Activated T-cell treated with anti-CD3 and anti-CD28 coated beads for 1 hour (primary cell): Measurements from ENCODE around the gene NTM.

Experiments used
- DNase-seq: peaks from one replicate; pipeline ENCODE4 v3.0.0-alpha.2; 2020; ENCODE audit warnings: low read depth

The NTM gene

DNA sequence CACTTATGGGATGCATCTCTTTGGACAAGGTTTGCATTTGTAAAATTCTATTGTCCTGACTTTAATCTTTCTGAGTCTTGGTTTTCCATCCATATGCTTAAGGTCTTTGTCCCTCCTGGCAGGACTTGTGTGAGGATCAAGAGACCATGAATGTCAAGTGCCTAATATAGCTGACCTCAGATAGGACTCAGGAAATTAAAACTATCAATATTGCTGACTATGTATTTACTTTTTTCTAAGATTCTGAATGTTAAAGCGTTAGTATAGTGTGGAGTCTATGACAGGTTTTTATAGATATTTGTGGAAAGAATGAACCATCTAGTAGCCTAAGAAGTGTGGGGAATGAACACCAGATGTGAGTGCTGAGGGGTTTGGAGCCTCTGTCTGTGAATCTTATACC lies 637.8 kb downstream of the NTM start:
- no peak for DNase-seq

DNA sequence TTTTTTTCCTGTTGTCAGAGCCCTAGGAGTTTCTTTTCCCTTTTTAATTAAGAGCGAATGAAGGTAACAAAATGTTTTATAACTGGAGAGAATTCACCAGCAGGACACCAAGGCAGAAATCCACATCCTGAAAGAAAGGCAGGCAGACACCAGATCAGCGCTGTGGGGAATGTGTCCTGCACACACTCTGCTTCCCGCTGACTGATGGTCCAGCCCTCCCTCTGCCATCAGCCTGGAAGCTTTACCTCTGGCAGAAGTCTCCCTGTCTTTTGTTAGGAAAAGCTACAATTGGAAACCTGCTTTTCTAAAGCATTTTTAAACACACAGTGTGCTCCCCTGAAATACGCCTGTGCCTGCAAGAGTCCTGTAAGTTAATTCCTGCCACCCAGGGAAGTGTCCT lies 638.5 kb downstream of the NTM start:
- DNase-seq = no peak

DNA sequence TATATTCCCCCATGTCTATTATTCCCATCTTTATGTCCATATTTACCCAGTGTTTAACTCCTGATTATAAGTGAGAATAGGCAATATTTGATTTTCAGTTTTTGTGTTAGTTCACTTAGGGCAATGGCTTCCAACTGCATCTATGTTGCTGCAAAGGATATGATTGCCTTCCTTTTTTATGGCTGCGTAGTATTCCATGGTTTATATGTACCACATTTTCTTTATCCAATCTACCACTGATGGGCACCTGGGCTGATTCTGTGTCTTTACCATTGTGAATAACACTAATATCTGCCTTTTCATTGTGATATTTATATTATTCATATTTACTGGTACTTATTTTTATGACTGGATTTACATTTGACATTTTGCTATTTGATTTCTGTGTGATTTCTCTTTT lies 649.6 kb downstream of the NTM start:
- DNase-seq = no peak

DNA sequence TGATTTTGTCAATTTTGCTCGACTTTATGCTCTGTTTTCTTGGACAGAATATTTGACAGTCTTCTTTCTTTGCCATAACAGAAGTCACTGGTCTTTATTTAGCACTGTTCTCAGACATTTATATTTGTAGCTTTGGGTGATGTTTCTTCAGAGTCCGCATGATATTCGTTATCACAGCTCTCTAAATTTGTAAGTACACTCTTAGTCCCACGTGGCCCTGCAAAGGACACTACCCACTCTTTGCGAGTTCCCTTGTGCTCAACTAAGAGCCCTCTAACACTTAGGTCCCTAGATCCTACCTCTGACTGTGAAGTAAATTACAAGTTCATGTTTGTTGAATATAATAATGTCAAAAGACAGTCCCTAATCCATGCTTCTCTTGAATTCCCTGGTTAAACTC lies 651.9 kb downstream of the NTM start:
- DNase-seq = no peak

DNA sequence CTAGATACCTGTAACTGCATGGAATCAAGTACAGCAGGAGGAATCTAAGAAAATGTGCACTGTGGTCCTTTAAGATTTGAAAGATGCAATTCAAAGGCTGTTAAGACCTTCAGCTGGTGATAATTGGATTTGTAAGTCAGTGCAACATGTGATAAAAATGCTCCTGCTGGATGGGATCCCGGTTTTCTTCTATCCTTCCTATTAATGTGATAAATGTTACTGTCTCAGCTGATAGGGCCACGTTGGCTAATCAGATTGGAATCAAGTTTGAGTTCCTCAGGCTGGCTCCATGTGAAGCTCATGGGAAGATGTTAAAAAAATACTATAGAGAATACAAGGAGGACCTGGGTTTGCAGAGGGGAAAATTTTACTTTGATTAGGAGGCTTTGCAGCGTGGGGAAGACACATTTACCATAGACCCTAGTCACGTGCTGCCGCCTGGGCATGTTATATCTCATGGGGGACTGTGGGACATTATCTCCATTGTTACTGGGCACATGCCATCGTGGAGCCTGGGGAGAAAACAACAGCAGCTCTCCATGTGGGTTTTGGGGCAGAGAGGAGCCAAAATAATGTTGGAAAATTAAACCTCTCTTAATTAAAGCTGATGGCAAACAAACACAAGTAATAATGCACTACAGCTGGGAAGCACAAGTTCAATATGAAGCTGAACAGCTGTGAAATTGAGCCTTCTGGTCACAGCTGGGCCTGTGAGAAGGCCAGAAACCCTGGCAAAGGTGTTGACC lies 652.5 kb downstream of the NTM start:
- DNase-seq = no peak

DNA sequence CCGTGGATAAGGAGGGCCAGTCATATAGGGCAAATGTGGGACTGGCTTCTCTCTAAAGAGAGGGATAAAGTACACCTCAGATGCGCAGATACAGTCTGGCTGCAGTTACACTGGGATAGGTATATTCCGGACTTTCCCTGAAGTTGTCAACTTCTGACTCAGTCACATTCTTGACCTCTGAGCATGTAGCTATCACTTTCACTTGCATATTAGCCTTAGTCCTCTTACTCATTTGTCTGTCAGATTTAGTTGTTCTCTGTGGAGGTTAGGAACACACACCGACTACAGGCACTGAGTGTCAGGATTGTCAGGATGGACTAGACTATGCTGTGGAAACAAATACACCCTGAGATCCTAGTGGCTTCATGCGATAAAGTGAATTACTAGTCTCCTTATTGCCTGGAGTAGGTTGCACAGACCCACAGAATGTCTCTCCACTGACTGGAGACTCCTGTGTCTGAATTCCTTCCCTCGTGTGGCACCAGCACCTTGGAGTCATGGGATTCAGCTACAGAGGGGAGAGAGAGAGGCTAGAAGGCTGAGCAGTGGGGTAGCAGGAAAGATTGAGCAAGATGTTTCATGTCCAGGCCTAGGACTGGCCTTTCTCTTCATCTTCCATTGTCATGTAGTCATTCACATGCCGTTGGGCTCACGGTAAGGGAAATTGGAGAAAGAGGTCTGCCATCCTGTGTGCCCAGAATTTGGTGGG lies 654.3 kb downstream of the NTM start:
- no peak for DNase-seq

DNA sequence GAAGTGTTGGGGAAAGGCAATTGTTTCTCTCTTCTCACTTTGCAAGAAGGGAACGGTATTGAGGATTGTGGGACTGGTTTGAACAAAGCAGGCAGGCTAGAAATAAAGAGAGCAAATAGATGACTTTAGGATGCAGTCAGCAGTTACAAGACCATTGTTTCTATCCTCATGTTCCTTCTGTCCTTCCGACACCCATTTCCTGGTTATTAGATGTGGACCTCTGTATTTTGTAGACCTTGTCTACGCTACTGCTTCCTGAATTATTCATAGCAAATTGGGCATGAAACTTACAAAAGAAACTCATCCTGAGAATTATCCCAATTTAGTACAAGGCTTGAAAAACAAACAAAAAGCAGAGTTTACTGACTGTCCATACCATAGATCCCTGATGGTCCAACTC lies 656.3 kb downstream of the NTM start:
- DNase-seq = no peak

DNA sequence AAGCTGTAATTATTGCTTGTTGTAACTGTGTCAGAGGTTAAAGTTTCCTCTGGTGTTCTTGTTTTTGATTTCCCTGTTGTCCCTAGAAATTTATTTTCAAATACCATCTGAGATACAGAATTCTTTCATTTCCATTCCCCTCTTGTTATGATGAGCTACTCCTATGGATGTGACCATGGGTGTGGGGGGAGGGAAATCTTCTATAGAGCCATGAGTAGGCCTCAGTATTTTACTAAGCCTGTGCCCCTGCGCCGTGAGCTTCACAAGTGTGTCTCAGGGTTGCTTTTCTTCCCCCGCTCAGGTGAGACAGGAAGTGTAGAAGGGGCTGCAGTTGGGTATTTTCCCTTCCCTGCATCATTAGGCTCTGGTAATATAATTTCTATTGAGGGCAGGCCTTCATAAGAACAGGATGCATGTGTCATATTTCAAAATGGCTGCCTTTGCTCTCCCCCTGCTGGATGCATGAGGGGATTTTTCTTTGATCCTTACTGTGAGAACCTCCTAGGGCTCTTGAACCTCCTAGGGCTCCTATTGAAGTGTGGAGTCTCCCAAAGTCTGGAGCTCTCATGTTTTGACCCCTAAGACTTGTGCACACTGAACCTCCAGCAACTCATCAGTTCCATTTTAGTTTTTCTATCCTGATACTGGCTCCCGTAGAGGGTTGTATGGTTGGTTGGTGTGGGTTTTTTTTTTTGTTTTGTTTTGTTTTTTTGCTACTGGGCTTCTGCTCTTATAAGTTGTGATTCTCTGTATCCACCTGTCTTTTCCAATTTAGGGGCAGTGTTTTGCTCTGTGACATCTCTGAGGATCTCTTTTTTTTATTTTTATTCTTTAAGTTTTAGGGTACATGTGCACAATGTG lies 658.2 kb downstream of the NTM start:
- no peak for DNase-seq

DNA sequence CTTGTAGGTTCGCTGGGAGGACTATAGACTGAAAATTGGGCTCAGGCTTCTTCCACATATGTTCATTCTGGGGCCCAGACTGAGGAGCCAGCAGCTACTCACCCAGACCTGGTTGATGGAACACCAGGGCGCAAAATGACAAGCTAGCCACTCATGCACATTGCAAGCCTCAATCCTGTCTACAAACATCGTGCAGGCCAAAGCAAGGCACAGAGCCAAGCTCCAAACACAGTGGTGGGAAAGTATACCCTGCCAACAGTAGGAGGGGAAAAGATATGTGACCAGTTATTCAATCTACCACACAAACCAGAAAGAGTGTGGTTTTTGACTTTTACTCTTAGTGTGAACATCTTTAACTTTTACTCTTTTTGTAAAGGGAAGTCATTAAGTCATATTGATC lies 660.5 kb downstream of the NTM start:
- no peak for DNase-seq

DNA sequence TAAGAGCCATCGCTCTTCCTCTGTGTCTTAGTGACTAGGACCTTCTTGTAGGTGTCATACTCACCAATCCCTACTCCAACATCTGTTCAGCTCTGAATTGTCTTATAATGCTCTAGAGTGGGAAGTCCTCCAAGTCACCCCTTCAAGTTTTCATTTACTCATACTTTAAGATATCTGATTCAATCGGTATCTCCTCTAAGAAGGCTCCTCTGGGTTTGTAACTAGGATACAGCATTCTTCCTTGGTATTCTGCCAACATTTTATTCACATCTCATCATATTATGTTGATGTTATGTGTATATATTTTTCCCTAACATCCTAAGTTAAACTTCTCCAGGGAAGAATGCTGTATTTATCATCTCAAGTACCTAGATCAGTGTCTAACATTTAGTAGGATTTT lies 662.1 kb downstream of the NTM start:
- no peak for DNase-seq

DNA sequence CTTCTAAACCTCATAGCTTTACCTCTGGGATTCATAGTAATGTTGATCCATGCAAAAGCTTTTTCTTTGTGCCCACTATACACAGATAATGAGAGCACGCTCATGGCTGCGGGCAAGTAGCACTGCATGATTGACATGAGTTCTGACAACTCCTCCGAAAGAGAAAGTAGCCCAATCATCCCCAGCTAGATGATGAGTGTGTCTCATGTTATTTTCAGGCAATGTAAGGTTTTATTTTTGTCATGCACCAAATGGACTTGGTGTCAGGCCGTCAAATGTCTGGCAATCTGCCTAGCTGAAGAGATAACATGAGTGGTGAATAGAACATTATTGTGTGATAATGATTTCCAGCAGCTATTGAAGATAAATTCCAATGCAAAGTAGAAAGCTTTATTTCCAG lies 662.6 kb downstream of the NTM start:
- DNase-seq = no peak

DNA sequence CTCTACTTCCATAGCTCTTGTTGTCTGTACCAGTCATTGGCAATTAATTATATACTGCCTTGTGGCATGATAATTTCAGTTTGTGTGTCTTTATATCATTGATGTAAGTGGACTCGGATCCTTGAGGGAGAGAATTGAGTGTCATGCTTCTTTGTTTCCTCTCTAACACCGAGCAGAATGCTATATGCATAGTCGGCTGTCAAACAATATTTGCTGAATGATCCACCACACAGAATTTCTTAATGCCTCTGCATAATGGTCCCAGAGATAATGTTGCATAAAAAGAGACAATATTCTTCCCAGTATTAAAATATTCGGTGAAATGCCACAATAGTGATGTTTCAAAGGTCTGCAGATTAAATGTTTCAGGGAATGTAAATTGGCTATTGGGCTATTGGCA lies 664.8 kb downstream of the NTM start:
- no peak for DNase-seq

DNA sequence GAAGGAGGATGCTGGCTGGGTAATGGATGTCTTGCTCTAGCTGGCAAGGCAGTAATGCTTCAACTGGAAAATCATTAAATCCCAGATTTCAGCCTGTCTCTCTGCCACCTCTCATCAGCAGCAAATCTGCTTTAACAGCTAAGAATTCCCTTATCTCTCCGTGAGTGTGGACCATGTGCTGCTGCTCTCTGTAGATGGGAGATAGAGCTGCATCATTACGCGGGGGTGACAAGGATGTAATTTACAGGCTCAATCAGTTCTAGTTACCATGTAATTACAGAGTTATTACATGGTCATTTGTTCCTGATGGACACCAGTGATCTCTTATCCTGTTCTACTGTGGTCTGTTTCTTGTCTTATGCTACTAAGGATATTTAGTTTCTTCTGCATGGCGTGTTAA lies 665.4 kb downstream of the NTM start:
- DNase-seq = no peak

DNA sequence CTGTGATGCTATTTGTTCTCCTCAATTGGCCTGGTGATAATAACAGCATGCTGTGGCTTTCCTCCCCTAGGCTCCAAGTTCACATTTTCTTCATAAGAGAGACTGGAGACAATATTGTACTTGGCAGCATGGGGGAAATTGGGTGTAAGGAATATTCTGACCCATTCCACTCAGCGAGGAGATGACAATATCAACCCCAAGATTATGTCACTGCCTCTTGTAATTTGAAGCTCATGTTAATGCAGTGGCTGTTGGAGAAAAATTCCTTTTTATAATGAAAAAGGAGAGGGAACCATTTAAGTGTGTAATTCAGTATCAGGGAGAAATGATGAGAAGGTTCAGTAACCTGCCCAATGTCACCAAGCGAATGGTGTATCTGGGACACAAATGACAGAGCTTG lies 665.8 kb downstream of the NTM start:
- DNase-seq = no peak

DNA sequence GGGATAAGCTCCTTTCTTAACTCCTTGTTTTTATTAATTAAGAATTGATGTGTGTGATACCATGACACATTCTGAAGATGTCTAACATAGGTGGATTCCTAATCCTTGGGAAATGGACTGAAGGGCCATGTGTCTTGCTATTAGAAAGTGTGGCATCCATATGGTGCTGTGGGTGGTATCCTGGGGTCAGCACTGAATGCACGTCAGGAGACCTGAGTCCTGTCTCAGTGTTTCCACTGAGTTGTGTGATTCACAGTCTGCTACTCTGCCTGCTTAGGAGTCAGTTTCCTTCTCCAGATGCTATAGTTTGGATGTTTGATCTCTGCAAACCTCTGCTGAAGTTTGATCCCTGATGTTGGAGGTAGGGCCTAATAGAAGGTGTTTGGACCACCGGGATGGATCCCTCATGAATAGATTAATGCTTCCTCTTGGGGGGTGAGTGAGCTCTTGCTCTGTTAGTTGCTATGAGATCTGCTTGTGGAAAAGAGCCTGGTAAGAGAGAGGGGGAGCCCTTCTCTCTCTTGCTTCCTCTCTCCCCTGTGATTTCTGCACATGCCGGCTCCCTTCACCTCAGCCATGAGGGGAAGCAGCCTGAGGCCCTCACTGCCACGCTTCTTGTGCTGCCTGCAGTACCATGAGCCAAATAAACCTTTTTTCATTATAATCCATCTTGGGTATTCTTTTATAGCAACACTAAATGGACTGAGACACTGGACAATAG lies 666.5 kb downstream of the NTM start:
- no peak for DNase-seq

DNA sequence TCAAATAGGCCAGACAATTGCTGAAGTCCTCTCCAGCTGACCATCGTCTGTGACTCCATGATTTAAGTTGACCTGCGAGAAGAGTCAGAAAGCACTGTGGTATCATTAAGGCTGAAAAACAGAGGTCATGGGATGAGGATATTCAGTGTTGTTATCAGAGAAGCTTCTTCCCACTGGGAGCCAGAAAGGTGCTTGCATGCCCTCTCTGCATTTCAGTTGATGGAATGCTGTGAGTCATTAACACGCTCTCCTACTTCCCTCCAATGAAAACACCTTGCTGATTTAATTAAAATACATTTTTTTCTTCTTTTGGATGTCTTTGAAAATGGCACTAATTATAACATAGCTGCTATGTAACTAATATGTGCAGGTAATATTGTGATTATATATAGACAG lies 667.0 kb downstream of the NTM start:
- no peak for DNase-seq

DNA sequence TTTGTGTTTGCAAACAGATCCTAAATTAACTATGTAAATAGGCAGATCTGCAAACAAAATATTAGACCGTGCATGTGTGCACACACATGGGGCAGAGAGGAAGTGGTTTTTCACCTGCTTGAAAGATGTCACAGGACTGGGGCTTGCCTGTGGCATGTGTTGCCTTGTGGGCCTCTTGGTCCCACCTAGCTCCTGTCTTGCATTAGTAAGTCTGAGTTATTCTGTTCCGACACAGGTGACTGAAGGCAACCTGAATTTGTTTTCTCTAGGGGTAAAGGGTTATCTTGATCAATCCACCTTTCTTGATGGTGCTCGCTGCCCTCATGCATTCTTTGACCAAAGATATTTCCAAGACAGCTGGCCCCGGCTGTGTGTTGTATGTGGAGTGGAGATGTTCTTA lies 667.5 kb downstream of the NTM start:
- no peak for DNase-seq

DNA sequence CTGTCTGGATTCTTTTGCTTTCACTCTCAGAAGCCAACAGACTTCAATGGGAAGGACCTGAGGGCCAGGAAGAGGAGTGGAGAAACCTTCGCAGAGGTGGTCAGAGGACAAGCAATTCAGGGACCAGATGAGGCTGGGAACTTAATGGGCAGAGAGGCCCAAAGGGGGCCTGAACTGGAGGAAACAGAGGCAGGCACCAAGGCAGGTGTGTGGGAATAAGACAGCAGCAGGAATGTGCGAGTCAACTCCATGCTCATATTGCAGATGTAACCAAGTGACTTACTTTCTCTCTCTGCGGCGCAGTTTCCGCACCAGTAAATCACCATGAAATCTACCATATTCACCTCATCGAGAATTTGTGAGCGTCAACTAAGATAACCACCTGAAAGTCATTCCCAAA lies 669.1 kb downstream of the NTM start:
- no peak for DNase-seq

DNA sequence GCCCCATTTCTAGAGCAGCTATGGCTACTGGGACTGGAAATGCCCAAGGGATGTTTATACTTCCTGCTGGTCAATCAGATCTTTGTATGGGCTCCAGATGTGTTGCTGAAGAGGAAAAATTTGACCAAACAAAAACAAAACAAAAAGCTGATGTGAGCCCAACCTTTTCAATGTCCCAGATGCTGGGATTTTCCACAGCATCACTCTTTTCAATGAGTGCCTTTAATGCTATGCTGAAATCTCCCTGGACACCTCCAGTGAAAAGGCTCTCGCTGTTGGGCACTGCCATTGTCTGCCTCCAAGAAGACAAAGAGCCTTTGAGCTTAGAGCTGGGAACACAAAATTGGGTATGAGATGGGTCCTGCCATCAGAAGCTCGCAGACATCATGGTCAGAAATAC lies 671.9 kb downstream of the NTM start:
- DNase-seq = no peak

DNA sequence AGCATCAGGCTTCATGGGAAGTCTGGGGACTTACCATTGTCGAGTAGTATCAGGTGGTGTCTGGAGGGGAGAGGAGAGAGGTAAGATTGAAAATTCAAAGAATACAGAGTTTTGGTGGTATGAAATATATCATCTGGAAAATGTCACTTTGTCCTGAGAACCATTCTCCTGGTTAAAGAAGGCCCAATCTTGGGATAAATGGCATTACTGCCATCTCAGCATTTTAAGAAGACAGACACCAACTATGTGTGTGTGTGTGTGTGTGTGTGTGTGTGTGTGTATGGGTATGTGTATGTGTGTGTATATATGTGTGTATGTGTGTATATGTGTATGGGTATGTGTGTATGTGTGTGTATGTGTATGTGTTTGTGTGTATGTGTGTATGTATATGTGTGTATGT lies 673.3 kb downstream of the NTM start:
- DNase-seq = no peak

DNA sequence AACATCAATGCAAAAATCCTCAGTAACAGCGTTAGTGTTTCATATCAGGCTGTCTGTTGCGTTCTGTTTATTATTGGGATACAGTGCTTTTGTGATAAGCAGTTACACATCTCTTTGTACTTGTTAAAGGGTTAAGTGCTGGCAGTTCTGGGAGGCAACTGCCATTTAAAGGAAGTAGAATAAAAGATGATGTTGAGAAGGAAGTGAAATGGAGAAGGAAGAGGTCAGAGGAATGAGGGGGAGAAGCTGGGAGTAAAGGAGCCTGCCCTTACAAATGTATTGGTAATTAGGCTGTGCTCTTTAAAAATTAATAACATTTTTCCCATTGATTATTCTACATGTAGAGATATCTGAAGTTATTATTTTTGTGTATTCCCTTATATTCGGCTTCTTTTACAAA lies 674.7 kb downstream of the NTM start:
- DNase-seq = no peak

DNA sequence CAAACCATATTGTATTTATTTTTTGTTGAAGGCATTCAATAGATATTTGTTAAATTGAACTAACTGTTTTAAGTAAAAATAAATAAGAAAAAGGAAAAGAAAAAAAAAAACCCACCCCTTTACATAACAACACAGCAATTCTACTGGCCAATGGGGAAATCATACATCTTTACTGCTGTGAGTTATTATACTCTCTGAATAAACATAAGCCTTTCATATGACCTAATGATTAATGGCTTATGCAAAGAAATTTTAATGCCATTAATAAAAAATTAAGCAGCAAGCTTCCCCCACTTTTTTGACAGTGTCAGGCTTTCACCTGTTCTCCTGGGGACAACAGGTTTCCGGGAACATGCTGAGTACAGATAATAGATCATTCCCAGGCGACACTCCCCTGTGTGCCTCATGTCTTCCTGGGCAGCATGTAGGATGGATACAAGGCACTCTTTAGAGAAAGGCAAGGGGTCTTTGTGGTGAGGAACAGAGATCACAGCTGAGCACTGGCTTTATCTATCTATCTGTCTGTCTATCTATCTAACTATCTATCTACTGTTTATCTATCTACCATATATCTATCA lies 676.0 kb downstream of the NTM start:
- no peak for DNase-seq
